Endothelial cell of umbilical vein (primary cell): ENCODE data around the gene TMEM270. TPM values are rescaled to one million over a fixed set of nuclear protein-coding genes. Genes with fewer than 3 reads are reported as not detected.

Experiments
- BruUV-seq: library from RNA; stranded (reverse); fragments of 400-500 nt; replicated peaks from 2 replicates; lab custom pipeline; 2021; lab: Mats Ljungman, UMichigan
- CTCF ChIA-PET: fragments of 300-600, 350-600 bp; sonication (Branson Sonifier 250); formaldehyde crosslinking; loops from one replicate; lab custom pipeline; 2021; ENCODE audit warnings: antibody characterized with exemption, inconsistent platforms; lab: Charles Lee
- POLR2A ChIA-PET: fragments of 300-600, 350-600 bp; sonication (Branson Sonifier 250); formaldehyde crosslinking; loops from one replicate; lab custom pipeline; 2021; ENCODE audit warnings: antibody characterized with exemption, inconsistent platforms; lab: Charles Lee
- DNase-seq: peaks from one replicate; pipeline ENCODE4 v3.0.0-alpha.2; 2011; ENCODE audit warnings: low read depth, low spot score
- FAIRE-seq: peaks from 2 replicates; lab custom pipeline; 2011; peaks lifted over from hg19 to GRCh38; lab: Jason Lieb, UNC
- H2AFZ ChIP-seq: 2 replicates; pipeline ENCODE4 v1.6.0; 2012; ENCODE audit warnings: low read depth, low read length, control low read depth, inconsistent platforms
- H3K27ac ChIP-seq: 2 replicates; pipeline ENCODE4 v1.5.1; 2011; ENCODE audit warnings: low read depth, mild to moderate bottlenecking, control low read depth, low read length, moderate library complexity; ENCODE audit not compliant: insufficient read depth
- H3K27me3 ChIP-seq, 2 experiments: 2 replicates each; pipeline versions ENCODE4 v1.6.0 to v1.6.1; 2011; ENCODE audit warnings: low read length in 2 of 2, mixed read lengths in 1 of 2; ENCODE audit not compliant: control insufficient read depth in 2 of 2, insufficient read depth in 2 of 2
- H3K36me3 ChIP-seq, 2 experiments: 2 replicates in 1 of 2; 3 replicates in 1 of 2; pipeline ENCODE4 v1.5.1; 2011; ENCODE audit warnings: low read length in 2 of 2, mild to moderate bottlenecking in 1 of 2, moderate library complexity in 1 of 2; ENCODE audit not compliant: control insufficient read depth in 2 of 2, insufficient read depth in 2 of 2; ENCODE audit errors: extremely low read depth in 1 of 2
- H3K4me1 ChIP-seq: 3 replicates; pipeline ENCODE4 v1.5.1; 2011; ENCODE audit warnings: mild to moderate bottlenecking, low read length; ENCODE audit not compliant: control insufficient read depth, insufficient read depth; ENCODE audit errors: extremely low read depth
- H3K4me2 ChIP-seq: 2 replicates; pipeline ENCODE4 v1.6.1; 2011; ENCODE audit warnings: low read length, control low read depth, mixed read lengths; ENCODE audit not compliant: insufficient read depth
- H3K4me3 ChIP-seq, 3 experiments: fragments of 200-600 bp in 1 of 3; sonication (generic), shearing (Covaris generic) in 1 of 3; replicated peaks in 1 of 3; 2 replicates each; pipeline ENCODE4 v1.5.1; 2011 to 2016; ENCODE audit warnings: control low read depth in 3 of 3, low read length in 3 of 3, mild to moderate bottlenecking in 2 of 3, inconsistent platforms in 1 of 3, low read depth in 1 of 3, moderate library complexity in 1 of 3; ENCODE audit not compliant: insufficient read depth in 1 of 3
- H3K79me2 ChIP-seq: 2 replicates; pipeline ENCODE4 v1.6.0; 2012; ENCODE audit warnings: low read length, inconsistent platforms; ENCODE audit not compliant: control insufficient read depth, insufficient read depth
- H3K9ac ChIP-seq: replicated peaks from 2 replicates; pipeline ENCODE3; 2011; ENCODE audit warnings: low read length, control low read depth; ENCODE audit not compliant: insufficient read depth; ENCODE audit errors: extremely low read depth
- H3K9me1 ChIP-seq: replicated peaks from 3 replicates; pipeline ENCODE4 v1.6.0; 2011; ENCODE audit warnings: mild to moderate bottlenecking, low read length; ENCODE audit not compliant: control insufficient read depth, insufficient read depth; ENCODE audit errors: extremely low read depth
- H3K9me3 ChIP-seq: replicated peaks from 2 replicates; pipeline ENCODE4 v1.5.1; 2012; ENCODE audit warnings: low read length, inconsistent platforms; ENCODE audit not compliant: control insufficient read depth, insufficient read depth
- H4K20me1 ChIP-seq: replicated peaks from 2 replicates; pipeline ENCODE3; 2011; ENCODE audit warnings: mild to moderate bottlenecking, low read length; ENCODE audit not compliant: control insufficient read depth, insufficient read depth; ENCODE audit errors: extremely low read depth
- CTCF ChIP-seq, 2 donors: IDR thresholded peaks; 1 replicate in 1 of 2; 2 replicates in 1 of 2; pipeline ENCODE4 v1.5.1; 2011; ENCODE audit warnings: low read length in 2 of 2, mild to moderate bottlenecking in 2 of 2, moderate library complexity in 2 of 2, control low read depth in 1 of 2, inconsistent platforms in 1 of 2, low read depth in 1 of 2; ENCODE audit not compliant: insufficient read depth in 1 of 2; ENCODE audit errors: extremely low read depth in 1 of 2
- EZH2 ChIP-seq: IDR thresholded peaks from 2 replicates; pipeline ENCODE4 v1.6.1; 2012; ENCODE audit warnings: borderline replicate concordance, low read depth, mild to moderate bottlenecking, moderate library complexity, low read length, inconsistent platforms; ENCODE audit not compliant: severe bottlenecking
- FOS ChIP-seq: IDR thresholded peaks from 2 replicates; pipeline ENCODE4 v1.6.1; 2011; ENCODE audit warnings: mild to moderate bottlenecking, low read length, moderate library complexity, borderline replicate concordance; ENCODE audit not compliant: insufficient read depth
- GATA2 ChIP-seq: IDR thresholded peaks from 2 replicates; pipeline ENCODE4 v1.7.0; 2011; ENCODE audit warnings: low read depth, mild to moderate bottlenecking, moderate library complexity, mixed read lengths, low read length; ENCODE audit not compliant: insufficient read length, insufficient read depth
- JUN ChIP-seq: IDR thresholded peaks from 2 replicates; pipeline ENCODE4 v1.6.1; 2011; ENCODE audit warnings: borderline replicate concordance, low read depth; ENCODE audit not compliant: insufficient read length, insufficient read depth
- MAX ChIP-seq: IDR thresholded peaks from 2 replicates; pipeline ENCODE4 v1.6.1; 2011; ENCODE audit not compliant: insufficient read depth, insufficient read length
- MYC ChIP-seq: IDR thresholded peaks from one replicate; pipeline ENCODE4 v1.6.1; 2011; ENCODE audit warnings: mild to moderate bottlenecking, low read depth, low read length
- POLR2A ChIP-seq: IDR thresholded peaks from 2 replicates; pipeline ENCODE4 v1.6.1; 2012; ENCODE audit warnings: low read depth, mild to moderate bottlenecking, control low read depth, low read length
- POLR2AphosphoS5 ChIP-seq: IDR thresholded peaks from 2 replicates; pipeline ENCODE4 v1.6.1; 2012; ENCODE audit warnings: low read depth, mild to moderate bottlenecking, control low read depth, low read length, moderate library complexity; ENCODE audit not compliant: insufficient read depth
- dilution Hi-C: fragments of 300-500 bp; cut with MboI; formaldehyde crosslinking; loops from one replicate; pipeline ENCODE4 v1.15.0; 2019; ENCODE audit warnings: low sequenced_read_pairs; ENCODE audit not compliant: extremely low pct_ligation_motif_present
- intact Hi-C: fragments of 100-400 bp; cut with micrococcal nuclease; formaldehyde crosslinking; loops from one replicate; pipeline ENCODE4 v1.10.0; 2022
- polyA plus RNA-seq, 4 experiments: library from polyadenylated mRNA; depleted of rRNA in 3 of 4; stranded (reverse) in 3 of 4; unstranded in 1 of 4; fragments of >200 nt; gene quantifications; 2 replicates each; pipeline versions ENCODE4 v1.2.1 to v1.2.3, GENCODE V29; 2011 to 2012; ENCODE audit warnings: missing spikeins in 1 of 4
- total RNA-seq: library from RNA; stranded (reverse); gene quantifications from 2 replicates; pipeline ENCODE4 v1.2.3, GENCODE V29; 2021

The TMEM270 gene
- total and polyA plus RNA-seq, 2 donors (not counting 3 experiments of a cell fraction or from before 2014, with no cell fraction given), result not detected

GRCh38 chr7:73876361-73876760 lies 15.4 kb downstream of the TMEM270 start:
- no peaks in the 10 kb centered on the region for H3K79me2 ChIP-seq
- intact Hi-C loops (no loop called here), dilution Hi-C loops (no loop called here)
- H3K4me3 ChIP-seq, result no peak overlapping the region
- H3K9me1 ChIP-seq, result no peaks in the 10 kb centered on the region
- TF ChIP-seq EZH2 (no peak), CTCF (IDR thresholded peaks at IDR 0.05; ENCODE audit: extremely low read depth in 1 of 2, insufficient read depth in 1 of 2, low read depth in 1 of 2, low read length in 2 of 2) (no peak), MYC (no peak), POLR2A (no peak), POLR2AphosphoS5 (no peak), JUN (no peak), GATA2 (no peak), MAX (no peak), FOS (no peak)
- peaks cover 6 to 16% of the 10 kb centered on the region in 2 experiments for H3K27me3 ChIP-seq
- H3K36me3 ChIP-seq, result no peaks in the 10 kb centered on the region
- H3K4me2 ChIP-seq, result no peak overlapping the region
- no peaks in the 10 kb centered on the region for H3K9me3 ChIP-seq
- BruUV-seq, result no TSS peak
- H3K27ac ChIP-seq, result no peak overlapping the region
- H2AFZ ChIP-seq, result no peak overlapping the region
- ChIA-PET CTCF (no interaction called here), POLR2A (no interaction called here)
- peaks cover 5% of the 10 kb centered on the region for H3K4me1 ChIP-seq
- FAIRE-seq (no peak), DNase-seq (no peak)
- H3K9ac ChIP-seq, result no peak overlapping the region
- H4K20me1 ChIP-seq, result no peaks in the 10 kb centered on the region
